Mesenchymal stem cell (in vitro differentiated cells and primary cell): ENCODE measurements around the gene PROX1.
"Not testable (repeated sequence)": the region's sequence is repeated elsewhere in the genome, so short reads cannot be mapped to it uniquely, and the experiment has no call there.

Experiments
- DNase-seq: peaks from one replicate; pipeline ENCODE4 v3.0.0-alpha.2; 2013
- H2AFZ ChIP-seq: one replicate; pipeline ENCODE4 v1.6.1; 2013; ENCODE audit warnings: low read depth, mild to moderate bottlenecking, control low read depth, inconsistent platforms, low read length, moderate library complexity
- H2AK5ac ChIP-seq: 2 replicates; pipeline ENCODE4 v1.6.1; 2013; ENCODE audit warnings: low read length, moderate library complexity, mild to moderate bottlenecking, inconsistent platforms; ENCODE audit not compliant: severe bottlenecking
- H2BK120ac ChIP-seq: one replicate; pipeline ENCODE4 v1.6.1; 2013; ENCODE audit warnings: low read depth, mild to moderate bottlenecking, inconsistent platforms, low read length, moderate library complexity
- H2BK12ac ChIP-seq, 2 experiments: one replicate each; pipeline ENCODE4 v1.6.1; 2013; ENCODE audit warnings: inconsistent platforms in 2 of 2, low read length in 2 of 2, mild to moderate bottlenecking in 2 of 2, moderate library complexity in 2 of 2, control low read depth in 1 of 2
- H2BK15ac ChIP-seq: one replicate; pipeline ENCODE4 v1.6.1; 2013; ENCODE audit warnings: mild to moderate bottlenecking, low read depth, inconsistent platforms; ENCODE audit not compliant: poor library complexity, severe bottlenecking
- H2BK5ac ChIP-seq: 2 replicates; pipeline ENCODE4 v1.6.1; 2013; ENCODE audit warnings: low read depth, mild to moderate bottlenecking, low read length, control low read depth, inconsistent platforms; ENCODE audit not compliant: poor library complexity, severe bottlenecking
- H3K14ac ChIP-seq, 2 experiments: one replicate each; pipeline ENCODE4 v1.6.1; 2013; ENCODE audit warnings: inconsistent platforms in 2 of 2, low read length in 2 of 2, control low read depth in 1 of 2, mild to moderate bottlenecking in 1 of 2, moderate library complexity in 1 of 2
- H3K18ac ChIP-seq, 2 experiments: one replicate each; pipeline ENCODE4 v1.6.1; 2013; ENCODE audit warnings: inconsistent platforms in 2 of 2, low read length in 2 of 2, control low read depth in 1 of 2, low read depth in 1 of 2, mild to moderate bottlenecking in 1 of 2
- H3K23ac ChIP-seq, 2 experiments: one replicate each; pipeline ENCODE4 v1.6.1; 2013; ENCODE audit warnings: inconsistent platforms in 2 of 2, low read length in 2 of 2, mild to moderate bottlenecking in 2 of 2, moderate library complexity in 2 of 2, control low read depth in 1 of 2
- H3K27ac ChIP-seq: 2 replicates; pipeline ENCODE4 v1.5.1; 2013; ENCODE audit warnings: mild to moderate bottlenecking, moderate library complexity, low read length, control low read depth, inconsistent platforms; ENCODE audit not compliant: poor library complexity, severe bottlenecking
- H3K27me3 ChIP-seq, 2 experiments: 2 replicates each; pipeline versions ENCODE4 v1.6.1 to v1.7.0; 2013; ENCODE audit warnings: low read length in 2 of 2, mild to moderate bottlenecking in 2 of 2, moderate library complexity in 2 of 2, control low read depth in 1 of 2, inconsistent platforms in 1 of 2; ENCODE audit not compliant: control insufficient read depth in 1 of 2, insufficient read depth in 1 of 2
- H3K36me3 ChIP-seq, 2 experiments: 2 replicates each; pipeline versions ENCODE4 v1.6.1 to v1.7.0; 2013; ENCODE audit warnings: low read length in 2 of 2, control low read depth in 1 of 2, inconsistent platforms in 1 of 2, low read depth in 1 of 2, mild to moderate bottlenecking in 1 of 2; ENCODE audit not compliant: insufficient read depth in 2 of 2, control insufficient read depth in 1 of 2
- H3K4ac ChIP-seq, 2 experiments: one replicate each; pipeline ENCODE4 v1.6.1; 2013; ENCODE audit warnings: inconsistent platforms in 2 of 2, low read length in 2 of 2, mild to moderate bottlenecking in 2 of 2, moderate library complexity in 2 of 2, control low read depth in 1 of 2, low read depth in 1 of 2
- H3K4me1 ChIP-seq: 2 replicates; pipeline ENCODE4 v1.6.1; 2013; ENCODE audit warnings: low read depth, low read length, control low read depth; ENCODE audit not compliant: control insufficient read depth, insufficient read depth
- H3K4me2 ChIP-seq: 2 replicates; pipeline ENCODE4 v1.6.1; 2013; ENCODE audit warnings: low read length, mild to moderate bottlenecking, inconsistent platforms; ENCODE audit not compliant: poor library complexity, severe bottlenecking
- H3K4me3 ChIP-seq, 2 experiments: 2 replicates each; pipeline versions ENCODE4 v1.5.1 to v1.7.0; 2013; ENCODE audit warnings: low read length in 2 of 2, mild to moderate bottlenecking in 2 of 2, control low read depth in 1 of 2, low read depth in 1 of 2; ENCODE audit not compliant: insufficient read depth in 1 of 2
- H3K79me1 ChIP-seq: replicated peaks from 2 replicates; pipeline ENCODE4 v1.6.1; 2013; ENCODE audit warnings: mild to moderate bottlenecking, control low read depth, low read length, inconsistent platforms; ENCODE audit not compliant: poor library complexity, severe bottlenecking
- H3K9ac ChIP-seq: 2 replicates; pipeline ENCODE4 v1.7.0; 2013; ENCODE audit warnings: mild to moderate bottlenecking, low read length, moderate library complexity
- H3K9me3 ChIP-seq: 2 replicates; pipeline ENCODE4 v1.7.0; 2013; ENCODE audit warnings: mild to moderate bottlenecking, low read length; ENCODE audit not compliant: control insufficient read depth
- H4K8ac ChIP-seq: one replicate; pipeline ENCODE4 v1.6.1; 2013; ENCODE audit warnings: inconsistent platforms, mild to moderate bottlenecking, low read length, moderate library complexity
- H4K91ac ChIP-seq: one replicate; pipeline ENCODE4 v1.6.1; 2013; ENCODE audit warnings: mild to moderate bottlenecking, low read length, inconsistent platforms
- WGBS: methylation state at CpG from one replicate; pipeline ENCODE4 v1.1.7; 2013; ENCODE audit warnings: mixed read lengths; 5-methylcytosine and 5-hydroxymethylcytosine counted together

Gene PROX1

DNA sequence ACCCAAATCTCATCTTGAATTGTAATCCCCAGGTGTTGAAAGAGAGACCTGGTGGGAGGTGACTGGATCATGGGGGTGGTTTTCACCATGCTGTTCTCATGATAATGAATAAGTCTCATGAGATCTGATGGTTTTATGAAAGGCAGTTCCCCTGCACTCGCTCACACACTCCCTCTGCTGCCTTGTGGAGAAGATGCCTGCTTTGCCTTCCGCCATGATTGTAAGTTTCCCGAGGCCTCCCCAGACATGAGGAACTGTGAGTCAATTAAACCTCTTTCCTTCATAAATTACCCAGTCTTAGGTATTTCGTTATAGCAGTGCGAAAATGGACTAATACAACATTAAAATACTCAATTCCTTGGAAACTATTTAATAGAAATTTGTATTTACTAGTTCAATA is 99.2 kb downstream of the PROX1 start:
- WGBS: 86% methylated on average over 3 of the region's 5 CpGs
- Histone ChIP-seq H3K18ac (no peak overlapping the region), H2AK5ac (no peak overlapping the region), H3K4me2 (no peak overlapping the region), H4K8ac (no peak overlapping the region), H3K9ac (no peak overlapping the region), H3K36me3 (no peaks in the 10 kb centered on the region), H3K4me1 (no peaks in the 10 kb centered on the region), H2BK12ac (no peak overlapping the region), H3K14ac (no peak overlapping the region), H3K27me3 (no peaks in the 10 kb centered on the region), H3K23ac (no peak overlapping the region), H3K27ac (no peak overlapping the region), H4K91ac (no peak overlapping the region), H2AFZ (no peak overlapping the region), H3K4me3 (no peak overlapping the region), H3K4ac (no peak overlapping the region), H3K79me1 (no peaks in the 10 kb centered on the region), H2BK15ac (no peak overlapping the region), H2BK5ac (no peak overlapping the region), H2BK120ac (no peak overlapping the region), H3K9me3 (no peaks in the 10 kb centered on the region)
- DNase-seq: no peak

DNA sequence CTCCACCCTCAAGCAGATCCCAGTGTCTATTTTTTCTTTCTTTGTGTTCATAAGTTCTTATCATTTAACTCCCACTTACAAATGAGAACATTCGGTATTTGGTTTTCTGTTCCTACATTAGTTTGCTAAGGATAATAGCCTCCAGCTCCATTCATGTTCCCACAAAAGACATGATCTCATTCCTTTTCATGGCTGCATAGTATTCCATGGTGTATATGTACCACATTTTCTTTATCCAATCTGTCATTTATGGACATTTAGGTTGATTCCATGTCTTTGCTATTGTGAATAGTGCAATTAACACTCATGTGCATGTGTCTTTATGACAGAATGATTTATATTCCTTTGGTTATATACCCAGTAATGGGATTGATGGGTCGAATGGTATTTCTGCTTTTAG is 101.2 kb downstream of the PROX1 start:
- not testable (repeated sequence) for H2AFZ ChIP-seq, H3K4me1 ChIP-seq, H3K79me1 ChIP-seq, H2BK12ac ChIP-seq, H2BK15ac ChIP-seq, H3K23ac ChIP-seq, DNase-seq, H3K4me3 ChIP-seq, H3K9me3 ChIP-seq, H3K36me3 ChIP-seq, H3K27ac ChIP-seq, H3K4ac ChIP-seq, H4K8ac ChIP-seq, H3K14ac ChIP-seq, H3K18ac ChIP-seq, H3K9ac ChIP-seq, H2BK5ac ChIP-seq, H4K91ac ChIP-seq, H3K27me3 ChIP-seq, H3K4me2 ChIP-seq, H2BK120ac ChIP-seq, H2AK5ac ChIP-seq
- WGBS: 75% methylated on average over 2 of the region's 2 CpGs
